HG03342 (cell line): ENCODE results near the gene NEK11.

ENCODE experiments used
- ATAC-seq: cut with Tn5 transposase; IDR thresholded peaks from one replicate; pipeline ENCODE4 v1.9.1; 2021; ENCODE audit warnings: mild to moderate bottlenecking, moderate library complexity; ENCODE audit not compliant: unreplicated experiment

NEK11 gene

DNA sequence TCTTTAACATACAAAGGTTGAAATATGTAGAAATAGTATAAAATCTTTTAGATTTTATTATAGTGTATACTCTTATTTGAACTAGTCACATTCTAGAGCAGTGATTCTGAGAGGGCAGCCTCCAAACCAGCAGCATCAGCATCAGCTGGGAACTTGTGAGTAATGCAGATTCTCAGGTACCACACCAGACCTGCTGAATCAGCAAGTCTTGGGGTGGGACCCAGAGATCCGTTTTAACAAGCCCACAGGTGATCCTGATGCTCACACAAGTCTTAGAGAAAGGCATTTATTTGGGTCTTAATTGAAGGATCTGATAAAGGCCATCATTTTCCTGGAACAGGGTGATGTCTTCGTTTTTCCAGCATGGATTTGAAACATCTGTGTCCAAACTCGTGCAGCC lies 195.9 kb downstream of the NEK11 start:
- ATAC-seq = no peak

GRCh38 chr3:131223373-131224289 lies 197.0 kb downstream of the NEK11 start:
- no peak for ATAC-seq

DNA sequence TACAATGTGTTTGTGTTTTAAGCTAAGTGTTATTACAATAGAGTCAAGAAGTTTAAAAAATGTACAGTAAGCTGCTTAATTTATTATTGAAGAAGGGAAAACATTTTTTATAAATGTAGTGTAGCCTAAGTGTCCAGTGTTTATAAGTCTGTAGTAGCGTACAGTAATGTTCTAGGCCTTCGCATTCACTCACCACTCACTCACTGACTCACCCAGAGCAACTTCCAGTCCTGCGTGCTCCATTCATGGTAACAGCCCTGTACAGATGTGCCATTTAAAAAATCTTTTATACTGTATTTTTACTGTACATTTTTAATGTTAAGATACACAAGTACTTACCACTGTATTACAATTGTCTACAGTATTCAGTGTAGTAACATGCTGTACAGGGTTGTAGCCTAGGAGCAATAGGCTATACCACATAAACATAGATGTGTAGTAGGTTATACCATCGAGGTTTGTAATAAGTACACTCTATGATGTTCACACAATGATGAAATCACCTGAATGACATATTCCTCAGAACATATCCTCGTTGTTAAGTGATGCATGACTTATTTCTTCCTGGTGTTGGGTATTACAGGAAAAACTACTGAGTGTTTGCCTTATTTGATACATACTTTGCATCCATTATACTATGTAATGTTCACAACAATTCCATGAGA lies 198.3 kb downstream of the NEK11 start:
- no peak for ATAC-seq

GRCh38 chr3:131228522-131228921 lies 201.8 kb downstream of the NEK11 start:
- ATAC-seq = no peak

DNA sequence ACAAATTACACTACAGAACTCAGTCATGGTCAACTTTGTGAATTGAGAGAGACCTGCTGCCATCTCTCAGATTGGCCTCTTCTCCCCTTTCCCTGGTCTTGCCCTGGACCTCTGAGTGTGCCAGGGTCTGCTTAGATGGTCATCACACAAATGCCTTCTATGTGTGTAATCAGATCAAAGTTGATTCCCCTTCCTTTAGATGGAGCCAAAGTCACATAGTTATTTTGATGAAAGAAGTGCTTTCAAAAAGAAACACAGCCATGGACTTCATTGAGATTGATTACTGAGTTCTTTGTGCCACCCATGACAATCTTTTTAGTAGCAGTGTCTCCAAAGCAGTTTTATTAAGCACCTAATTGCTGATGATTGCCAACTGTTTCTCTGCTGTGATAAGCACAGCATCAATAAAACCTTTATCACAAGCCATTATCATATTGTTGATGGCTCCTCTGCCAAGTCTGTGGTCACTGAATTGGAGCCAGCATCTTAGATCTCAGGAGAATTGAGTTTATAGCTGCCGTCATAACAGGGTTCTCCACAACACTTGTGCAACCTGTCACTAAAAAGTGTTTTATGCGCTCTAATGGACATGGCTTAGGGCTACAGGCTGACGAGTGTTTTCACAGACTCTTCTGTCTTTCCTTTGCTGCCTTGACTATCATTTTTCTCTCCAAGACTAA lies 205.2 kb downstream of the NEK11 start:
- no peak for ATAC-seq

GRCh38 chr3:131232711-131233267 lies 206.1 kb downstream of the NEK11 start:
- ATAC-seq = no peak

GRCh38 chr3:131233900-131234668 lies 207.4 kb downstream of the NEK11 start:
- ATAC-seq = no peak

- ATAC-seq = no peak
Observed at GRCh38 chr3:131236421-131236820, 209.7 kb downstream of the NEK11 start.

DNA sequence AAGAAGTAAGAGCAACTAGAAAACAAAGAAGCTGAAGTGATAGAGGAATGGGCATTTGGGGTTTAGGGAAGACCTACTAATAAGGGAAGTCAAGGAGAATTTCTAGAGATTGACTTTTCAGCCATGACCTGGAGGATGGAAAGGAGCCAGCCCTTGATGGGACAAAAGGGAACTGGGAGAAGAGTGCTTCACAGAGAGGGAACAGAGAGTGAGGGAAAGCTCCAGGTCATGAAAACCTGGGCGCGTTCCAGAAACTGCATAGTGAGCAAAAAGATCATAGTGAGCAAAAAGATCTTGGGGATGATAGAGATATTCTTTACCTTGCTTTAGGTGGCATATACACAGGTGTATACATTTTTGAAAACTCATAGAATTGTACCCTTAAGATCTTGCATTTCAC lies 211.8 kb downstream of the NEK11 start:
- ATAC-seq = no peak

DNA sequence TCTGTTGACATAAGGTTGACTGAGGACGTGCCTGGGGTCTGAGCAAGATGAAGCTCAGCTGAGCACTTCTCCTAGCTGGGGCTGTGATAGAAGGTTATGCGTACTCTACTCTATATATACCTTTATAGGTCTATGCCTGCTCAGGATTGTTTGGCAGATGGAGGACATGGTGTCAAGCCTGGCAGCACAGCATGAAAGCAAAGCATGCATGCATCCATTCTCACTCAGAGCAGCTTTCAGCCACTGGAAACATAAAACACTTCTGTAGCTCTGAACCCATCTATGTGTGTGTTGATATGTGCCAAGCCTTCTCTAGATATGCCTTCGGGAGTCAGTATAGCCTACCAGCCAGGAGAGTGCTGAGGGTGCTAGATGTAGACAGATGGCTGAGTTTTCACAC lies 212.6 kb downstream of the NEK11 start:
- ATAC-seq = no peak

DNA sequence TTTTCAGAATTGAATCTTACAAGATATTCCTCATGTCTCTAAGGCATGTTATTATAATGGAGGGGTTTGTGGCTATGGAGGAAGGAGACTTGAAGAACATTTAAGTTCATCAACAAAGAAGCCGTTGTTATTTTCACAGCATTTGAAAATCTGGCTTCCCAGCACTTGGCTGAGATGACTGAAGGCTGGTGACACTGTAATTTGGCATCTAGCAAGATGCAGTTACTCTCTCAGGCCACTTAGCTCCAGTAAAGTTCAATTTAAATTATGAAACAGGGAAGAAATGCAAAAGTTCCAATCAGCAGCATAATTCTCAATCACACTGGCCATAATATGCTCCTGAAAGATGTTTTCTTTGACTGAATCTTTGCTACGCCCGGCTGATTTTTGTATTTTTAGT lies 215.5 kb downstream of the NEK11 start:
- no peak for ATAC-seq

- ATAC-seq = no peak
Observed at GRCh38 chr3:131250466-131250865, 223.8 kb downstream of the NEK11 start.

DNA sequence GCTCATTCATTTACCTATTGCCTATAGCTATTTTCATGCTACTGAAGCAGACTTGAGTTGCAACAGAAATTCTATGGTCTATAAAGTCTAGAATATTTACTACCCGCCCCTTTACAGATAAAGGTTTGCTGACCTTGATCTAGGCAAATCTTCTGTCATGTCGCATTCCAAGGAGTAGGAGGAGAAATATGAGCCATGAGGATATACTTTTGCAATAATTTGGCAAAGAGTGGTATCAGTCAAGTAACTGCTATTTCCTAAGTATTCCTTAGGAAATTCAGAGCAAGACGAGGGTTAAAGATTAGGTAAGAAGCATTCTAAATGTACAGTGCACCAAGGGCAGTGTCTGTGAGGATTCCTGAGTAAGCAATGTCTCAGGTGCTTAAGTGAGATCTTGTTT lies 233.8 kb downstream of the NEK11 start:
- ATAC-seq = no peak

DNA sequence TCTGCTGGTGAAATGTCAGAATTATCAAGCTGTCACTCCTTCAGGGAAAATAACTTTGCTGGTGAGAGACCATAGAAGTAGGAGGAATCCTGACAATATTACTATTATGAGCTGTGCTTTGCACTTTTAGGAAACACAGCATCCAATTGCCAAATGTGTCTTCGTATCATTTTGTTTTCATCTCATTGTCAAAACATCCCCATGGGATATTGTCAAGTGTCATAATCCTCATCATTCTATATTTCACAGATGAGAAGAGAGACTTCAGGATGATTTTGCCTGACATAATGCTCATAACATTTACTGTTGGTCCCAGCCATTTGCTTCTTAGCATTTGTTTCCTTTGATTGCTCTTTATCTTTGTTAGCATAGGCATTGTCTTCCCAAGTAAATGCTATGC lies 234.4 kb downstream of the NEK11 start:
- no peak for ATAC-seq

DNA sequence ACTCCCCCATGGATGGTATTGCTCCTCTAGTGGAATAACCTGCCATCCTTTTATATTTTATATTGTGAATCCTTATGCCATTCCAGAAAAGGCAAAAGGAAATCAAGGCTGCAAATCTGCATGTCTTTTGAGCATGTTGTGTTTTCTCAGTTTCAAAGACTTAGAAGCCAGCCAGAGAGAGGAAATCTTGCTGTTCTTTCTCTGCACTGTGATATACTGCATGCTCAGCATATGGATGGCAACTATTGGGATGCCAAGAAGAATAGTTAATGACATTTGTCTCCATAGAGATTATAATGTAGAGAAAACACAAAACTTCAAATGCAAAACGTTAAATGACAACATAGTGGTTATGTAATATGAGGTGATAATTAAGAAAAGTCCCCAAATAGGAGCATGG lies 248.9 kb downstream of the NEK11 start:
- ATAC-seq = no peak

DNA sequence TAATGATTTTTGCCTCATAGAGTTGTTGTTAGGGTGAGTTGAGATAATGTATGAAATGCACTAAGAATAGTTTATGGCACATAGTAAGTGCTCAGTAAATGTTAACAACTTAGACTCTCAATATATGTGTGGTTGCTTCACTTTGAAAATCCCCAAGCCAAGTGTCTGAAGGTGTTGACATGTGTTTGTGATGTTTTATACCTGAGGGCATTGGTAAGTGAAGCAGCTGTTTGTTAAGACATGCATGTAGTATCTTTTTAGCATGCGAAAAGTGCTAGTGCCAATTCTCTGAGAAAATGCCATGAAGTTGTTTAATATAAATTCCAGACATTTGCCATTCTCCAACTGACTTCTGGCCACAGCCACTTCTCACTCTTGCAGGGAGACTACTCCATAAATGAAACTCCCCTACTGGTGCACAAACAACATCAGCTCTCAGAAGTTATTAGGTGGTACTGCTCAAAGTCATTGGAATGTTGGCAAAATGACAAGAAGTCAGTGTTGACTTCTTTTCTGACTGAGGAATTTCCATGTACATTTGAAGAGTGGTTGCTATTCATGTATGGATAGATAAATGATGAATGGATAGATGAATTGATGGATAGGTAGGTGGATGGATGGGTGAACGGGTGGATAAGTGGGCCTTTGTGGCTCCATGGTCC lies 251.3 kb downstream of the NEK11 start:
- ATAC-seq = no peak

GRCh38 chr3:131279577-131279976 lies 252.9 kb downstream of the NEK11 start:
- ATAC-seq = no peak

DNA sequence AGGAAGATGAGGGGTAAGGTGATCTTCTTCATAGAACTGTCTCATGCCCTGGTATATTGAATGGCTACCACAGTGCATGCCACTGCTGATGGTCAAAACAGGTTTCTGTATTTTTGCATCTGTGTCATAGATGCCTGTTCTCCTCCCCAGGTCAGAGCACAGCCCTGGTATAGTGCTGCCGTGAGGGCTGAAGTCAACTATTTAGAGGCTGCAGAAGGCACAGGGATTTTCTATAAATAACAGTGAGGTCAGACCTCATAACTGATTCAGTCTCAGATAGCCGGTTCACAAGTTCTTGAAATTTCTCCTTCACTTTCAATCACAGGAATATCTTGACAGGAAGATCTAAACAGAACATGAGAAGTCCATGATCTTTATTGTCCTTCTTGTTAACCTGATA lies 255.7 kb downstream of the NEK11 start:
- ATAC-seq = no peak

DNA sequence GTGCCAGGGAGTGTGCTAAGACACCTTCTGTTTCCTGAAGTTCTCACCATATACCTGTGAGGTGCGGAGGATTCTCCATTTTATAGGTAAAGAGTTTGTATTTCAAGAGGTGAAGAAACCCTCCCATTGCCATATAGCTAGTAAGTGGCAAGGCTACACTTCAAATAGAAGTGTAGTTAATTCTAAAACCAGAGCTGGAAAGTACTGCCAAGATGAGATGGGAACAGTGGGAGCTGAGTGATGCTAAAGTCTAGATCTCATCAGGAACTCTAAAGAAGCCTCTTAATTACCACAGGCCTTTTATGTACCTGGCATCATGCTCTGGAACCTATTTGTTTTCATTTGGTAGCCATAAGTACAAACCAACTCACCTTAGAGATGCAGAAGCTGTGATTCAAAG lies 256.3 kb downstream of the NEK11 start:
- ATAC-seq = no peak

DNA sequence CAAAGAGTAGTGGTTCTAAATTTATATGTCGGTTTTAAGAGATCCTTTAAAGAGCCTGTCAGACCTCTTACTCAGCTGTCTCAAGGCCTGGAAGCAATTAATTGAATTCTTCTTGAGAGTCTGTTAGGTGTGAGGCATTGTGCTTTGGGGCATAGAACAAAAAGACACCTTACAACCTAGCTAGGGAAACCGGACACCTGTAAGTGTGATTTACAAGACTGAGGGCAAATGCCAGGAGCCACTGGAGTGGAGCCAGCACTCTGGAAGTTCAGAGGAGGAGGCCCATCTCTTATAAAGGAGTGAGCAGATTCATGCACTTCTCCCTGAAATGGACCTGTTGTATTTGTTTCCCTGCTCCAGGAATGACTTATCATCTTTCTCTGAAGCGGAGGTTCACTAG lies 257.2 kb downstream of the NEK11 start:
- no peak for ATAC-seq
